HG03521 (cell line): ENCODE measurements around the gene CPN2.

Experiments
- ATAC-seq: cut with Tn5 transposase; IDR thresholded peaks from one replicate; pipeline ENCODE4 v1.9.1; 2021; ENCODE audit warnings: mild to moderate bottlenecking, moderate library complexity; ENCODE audit not compliant: unreplicated experiment

CPN2 gene

DNA sequence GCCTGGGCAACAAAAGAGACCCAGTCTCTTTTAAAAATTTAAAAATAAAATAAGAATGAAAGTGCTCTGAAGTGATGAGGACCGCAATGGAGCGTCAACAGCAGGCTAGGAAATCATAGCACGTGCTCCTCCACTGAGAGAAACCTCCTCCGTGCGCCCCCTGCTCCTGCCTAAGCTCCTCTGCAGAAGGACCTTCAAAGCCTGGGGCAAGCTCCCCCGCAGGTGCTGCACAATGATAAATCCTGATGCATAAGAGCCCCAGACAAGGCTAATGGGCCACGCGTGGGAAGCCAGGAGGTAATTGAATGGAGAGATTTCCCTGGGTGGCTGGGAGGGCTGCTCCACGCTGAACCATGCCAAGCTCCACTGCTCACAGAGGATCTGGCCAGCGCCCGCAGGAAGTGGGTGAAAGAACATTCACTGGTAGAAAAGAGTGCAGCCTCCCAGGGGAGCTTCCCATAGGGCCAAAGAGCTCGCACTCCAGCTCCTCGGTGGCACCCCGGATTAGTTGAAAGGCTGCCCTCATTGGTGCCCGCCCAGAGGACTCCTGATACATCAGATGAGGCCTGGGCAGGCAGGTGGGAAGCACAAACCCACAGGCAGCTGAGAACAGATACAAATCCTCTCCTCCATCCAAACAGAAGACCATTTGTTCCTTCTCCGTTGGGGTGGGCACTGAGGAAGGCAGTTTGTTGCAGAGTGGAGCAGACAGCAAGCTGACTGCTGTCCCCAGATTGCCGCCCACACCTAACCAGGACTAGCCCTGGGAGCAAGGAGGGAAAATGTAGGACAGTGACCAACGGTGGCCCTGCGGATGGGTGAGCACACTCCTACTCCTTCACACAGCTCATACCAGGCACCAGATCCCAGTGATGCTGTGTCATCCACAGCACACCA, 52.5 kb downstream of the CPN2 start:
- no peak for ATAC-seq

DNA sequence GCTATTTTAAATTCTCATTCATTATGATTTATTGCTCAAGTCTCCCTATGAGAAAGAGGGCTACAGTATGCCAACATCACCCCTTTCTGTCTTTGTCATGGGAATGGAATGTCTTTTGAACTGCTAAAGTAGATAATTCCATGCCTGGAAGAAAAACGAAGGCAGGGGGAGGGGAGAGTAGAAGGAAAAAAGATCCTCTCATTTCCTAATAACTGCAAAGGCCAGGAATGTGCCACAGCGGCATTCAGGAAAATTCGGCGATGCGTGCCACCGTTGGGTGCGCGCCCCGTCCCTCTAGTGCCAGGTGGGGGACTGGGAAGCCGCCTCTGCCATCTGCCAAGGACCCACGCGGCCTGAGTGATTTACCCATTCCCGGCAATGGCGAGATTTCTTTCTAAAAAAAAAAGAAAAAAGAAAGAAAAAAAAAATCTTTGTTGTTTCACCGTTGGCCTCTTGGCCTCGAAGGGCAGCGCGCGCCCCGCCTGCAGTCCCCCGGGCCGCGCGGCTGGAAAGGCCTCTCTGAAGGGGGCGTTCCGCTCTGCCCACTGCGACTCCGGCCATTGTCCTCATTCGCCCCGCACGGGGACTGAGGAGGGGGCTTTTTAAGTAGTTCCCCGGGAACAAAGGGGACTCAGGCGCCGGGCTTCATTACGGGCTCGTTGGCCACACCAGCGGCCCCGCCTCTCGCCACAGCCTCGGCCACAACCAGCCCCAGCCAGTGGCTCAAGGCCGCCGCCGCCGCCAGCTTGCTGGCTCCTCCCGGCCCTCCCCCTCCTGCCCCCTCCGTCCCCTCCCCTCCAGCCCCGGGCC, 54.5 kb downstream of the CPN2 start:
- no peak for ATAC-seq

GRCh38 chr3:194294895-194295214, 56.3 kb downstream of the CPN2 start:
- no peak for ATAC-seq

GRCh38 chr3:194294199-194294894, 56.8 kb downstream of the CPN2 start:
- no peak for ATAC-seq

GRCh38 chr3:194293546-194294198, 57.5 kb downstream of the CPN2 start:
- no peak for ATAC-seq

GRCh38 chr3:194292331-194292730, 58.8 kb downstream of the CPN2 start:
- ATAC-seq, result no peak
